Stimulated activated CD4-positive, alpha-beta T cell treated with anti-CD3 and anti-CD28 coated beads, Interleukin-4, amount 100 ng/mL, for 48 hours (primary cell): Measurements from ENCODE around the gene TAF11L3.
"Not testable (repeated sequence)": the region's sequence is repeated elsewhere in the genome, so short reads cannot be mapped to it uniquely, and the experiment has no call there.

Experiments used
- DNase-seq, 2 donors: peaks; one replicate each; pipeline ENCODE4 v3.0.0-alpha.2; 2020; ENCODE audit warnings: low read depth in 2 of 2

Gene TAF11L3

GRCh38 chr5:17518067-17518466 is at the start of gene TAF11L3:
Gene TAF11L3, plus strand, starts transcription at chr5:17518367.
- not testable (repeated sequence) for DNase-seq

- no peak for DNase-seq
These were observed 48.1 kb upstream of the TAF11L3 start for GRCh38 chr5:17470064-17470463.

- DNase-seq, result not testable (repeated sequence)
These were observed 43.1 kb upstream of the TAF11L3 start for GRCh38 chr5:17475064-17475463.

GRCh38 chr5:17477043-17477442 is 41.1 kb upstream of the TAF11L3 start:
- no peak for DNase-seq

- no peak for DNase-seq
These were observed 40.4 kb upstream of the TAF11L3 start for GRCh38 chr5:17477573-17478265.

- no peak for DNase-seq
These were observed 36.8 kb upstream of the TAF11L3 start for GRCh38 chr5:17481378-17481777.

GRCh38 chr5:17482790-17483189 is 35.4 kb upstream of the TAF11L3 start:
- DNase-seq, result no peak

- DNase-seq, result not testable (repeated sequence)
These were observed 31.5 kb upstream of the TAF11L3 start for GRCh38 chr5:17486464-17487173.

- no peak for DNase-seq
These were observed 31.0 kb upstream of the TAF11L3 start for GRCh38 chr5:17487174-17487512.

GRCh38 chr5:17491257-17491656 is 26.9 kb upstream of the TAF11L3 start:
- DNase-seq, result not testable (repeated sequence)

GRCh38 chr5:17492770-17493169 is 25.4 kb upstream of the TAF11L3 start:
- DNase-seq, result no peak

- no peak for DNase-seq
These were observed 20.7 kb upstream of the TAF11L3 start for GRCh38 chr5:17497446-17497845.

- DNase-seq, result not testable (repeated sequence)
These were observed 20.2 kb upstream of the TAF11L3 start, which contains the start of gene TAF11L2 for GRCh38 chr5:17497931-17498330. Gene TAF11L2, plus strand, starts transcription at chr5:17498231.

GRCh38 chr5:17511775-17512325 is 6.3 kb upstream of the TAF11L3 start:
- no peak for DNase-seq

GRCh38 chr5:17517526-17517925 is 641 bp upstream of the TAF11L3 start:
- not testable (repeated sequence) for DNase-seq

- not testable (repeated sequence) for DNase-seq
These were observed 1.3 kb downstream of the TAF11L3 start for GRCh38 chr5:17519508-17519907.

GRCh38 chr5:17521501-17521900 is 3.3 kb downstream of the TAF11L3 start, which contains the start of gene TAF11L4:
Gene TAF11L4, plus strand, starts transcription at chr5:17521801.
- not testable (repeated sequence) for DNase-seq

- not testable (repeated sequence) for DNase-seq
These were observed 6.8 kb downstream of the TAF11L3 start, which contains the start of gene TAF11L5 for GRCh38 chr5:17524935-17525334. Gene TAF11L5, plus strand, starts transcription at chr5:17525235.

GRCh38 chr5:17526504-17526903 is 8.3 kb downstream of the TAF11L3 start:
- not testable (repeated sequence) for DNase-seq

- DNase-seq, result not testable (repeated sequence)
These were observed 10.2 kb downstream of the TAF11L3 start, which contains the start of gene TAF11L6 for GRCh38 chr5:17528369-17528768. Gene TAF11L6, plus strand, starts transcription at chr5:17528669.
